Measurements from ENCODE around the gene RSPH4A.

RSPH4A gene

GRCh38 chr6:116649129-116649528, 32.9 kb downstream of the RSPH4A start:
- TF ChIP-seq GABPA (IDR thresholded peaks at IDR 0.05; ENCODE audit: low read depth) (no peak), CTCF (IDR thresholded peaks at IDR 0.05; ENCODE audit: insufficient read depth, low read length) (no peak), SPI1 (IDR thresholded peaks at IDR 0.05; ENCODE audit: borderline replicate concordance, low read depth) (no peak), REST (IDR thresholded peaks at IDR 0.05; ENCODE audit: insufficient replicate concordance, low read depth) (no peak), POLR2AphosphoS5 (IDR thresholded peaks at IDR 0.05; ENCODE audit: low read depth) (no peak)
- Histone ChIP-seq H3K27ac (replicated peaks) (no peak overlapping the region), H3K4me3 (replicated peaks; ENCODE audit: insufficient read depth, low read length) (no peak overlapping the region), H3K27me3 (ENCODE audit: insufficient read depth, poor library complexity, severe bottlenecking) (no peaks in the 10 kb centered on the region)
- no peak for DNase-seq (ENCODE audit: low read depth in 1 of 2, low spot score in 1 of 2)

GRCh38 chr6:116651916-116652315, 35.6 kb downstream of the RSPH4A start:
- DNase-seq (ENCODE audit: low read depth in 1 of 2, low spot score in 1 of 2): peak in 1 of 2 experiments; percentile 55
- no peak overlapping the region for H3K4me3 ChIP-seq (replicated peaks; ENCODE audit: insufficient read depth, low read length)
- TF ChIP-seq SPI1 (IDR thresholded peaks at IDR 0.05; ENCODE audit: borderline replicate concordance, low read depth) (no peak), POLR2AphosphoS5 (IDR thresholded peaks at IDR 0.05; ENCODE audit: low read depth) (no peak), REST (IDR thresholded peaks at IDR 0.05; ENCODE audit: insufficient replicate concordance, low read depth) (no peak), GABPA (IDR thresholded peaks at IDR 0.05; ENCODE audit: low read depth) (no peak), CTCF (IDR thresholded peaks at IDR 0.05; ENCODE audit: insufficient read depth, low read length) (no peak)

GRCh38 chr6:116661594-116661993, 45.3 kb downstream of the RSPH4A start:
- Histone ChIP-seq H3K27me3 (ENCODE audit: insufficient read depth, poor library complexity, severe bottlenecking) (no peaks in the 10 kb centered on the region), H3K27ac (replicated peaks) (no peak overlapping the region), H3K4me3 (replicated peaks; ENCODE audit: insufficient read depth, low read length) (no peak overlapping the region)
- TF ChIP-seq POLR2AphosphoS5 (IDR thresholded peaks at IDR 0.05; ENCODE audit: low read depth) (no peak), REST (IDR thresholded peaks at IDR 0.05; ENCODE audit: insufficient replicate concordance, low read depth) (no peak), SPI1 (IDR thresholded peaks at IDR 0.05; ENCODE audit: borderline replicate concordance, low read depth) (no peak), GABPA (IDR thresholded peaks at IDR 0.05; ENCODE audit: low read depth) (no peak), CTCF (IDR thresholded peaks at IDR 0.05; ENCODE audit: insufficient read depth, low read length) (no peak)
- DNase-seq (ENCODE audit: low read depth in 1 of 2, low spot score in 1 of 2): no peak

More at GRCh38 chr6:116651916-116652315, 35.6 kb downstream of the RSPH4A start:
- H3K27me3 ChIP-seq (ENCODE audit: insufficient read depth, poor library complexity, severe bottlenecking): no peaks in the 10 kb centered on the region
- H3K27ac ChIP-seq (replicated peaks): peak overlapping the region; percentile 25; the same call in 1 of the 2 replicates
